ENCODE results near the gene DQX1.

DNA sequence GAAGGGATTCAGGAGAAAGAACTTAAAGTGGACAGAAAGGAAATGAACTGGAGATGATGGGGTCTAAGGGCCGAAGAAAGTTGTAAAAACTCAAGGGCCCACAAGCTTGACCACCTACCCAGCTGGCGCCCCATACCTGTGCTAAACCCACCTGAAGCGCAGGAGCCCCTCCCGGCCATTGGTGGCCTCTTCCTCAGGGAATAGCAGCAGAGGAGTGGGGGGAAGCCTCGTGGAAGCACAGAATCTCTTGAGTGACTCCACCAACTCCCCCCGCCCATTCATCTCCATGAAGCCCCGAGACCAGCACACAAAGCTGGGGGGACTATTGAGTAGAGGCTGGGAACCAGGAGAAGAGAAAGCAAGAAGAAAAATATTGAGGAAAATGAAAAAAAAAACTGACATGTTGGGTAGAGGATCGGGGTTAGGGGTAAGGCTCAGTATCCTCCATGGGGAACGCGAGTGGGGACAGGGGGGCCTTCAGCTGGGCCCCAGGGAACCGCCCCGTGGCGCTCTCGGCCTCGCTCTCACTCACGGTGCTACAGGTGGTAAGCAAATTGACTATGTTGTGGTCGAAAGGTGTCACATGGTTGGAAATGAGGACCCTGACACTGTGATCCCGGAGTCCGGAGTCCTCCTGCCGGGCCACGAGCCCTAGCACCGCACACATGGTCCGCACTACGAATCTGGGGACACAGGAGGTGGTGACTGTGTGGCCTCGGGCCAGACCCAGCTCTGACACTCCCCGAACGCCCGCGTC lies 2.7 kb upstream of the DQX1 start:
- no peak for TF ChIP-seq EZH2 (IDR thresholded peaks at IDR 0.05; ENCODE audit: borderline replicate concordance, insufficient read depth, low read length, poor library complexity, severe bottlenecking)
- TF ChIP-seq POLR2AphosphoS5 (IDR thresholded peaks at IDR 0.05) = no peak
- TF ChIP-seq, protein P1, sequence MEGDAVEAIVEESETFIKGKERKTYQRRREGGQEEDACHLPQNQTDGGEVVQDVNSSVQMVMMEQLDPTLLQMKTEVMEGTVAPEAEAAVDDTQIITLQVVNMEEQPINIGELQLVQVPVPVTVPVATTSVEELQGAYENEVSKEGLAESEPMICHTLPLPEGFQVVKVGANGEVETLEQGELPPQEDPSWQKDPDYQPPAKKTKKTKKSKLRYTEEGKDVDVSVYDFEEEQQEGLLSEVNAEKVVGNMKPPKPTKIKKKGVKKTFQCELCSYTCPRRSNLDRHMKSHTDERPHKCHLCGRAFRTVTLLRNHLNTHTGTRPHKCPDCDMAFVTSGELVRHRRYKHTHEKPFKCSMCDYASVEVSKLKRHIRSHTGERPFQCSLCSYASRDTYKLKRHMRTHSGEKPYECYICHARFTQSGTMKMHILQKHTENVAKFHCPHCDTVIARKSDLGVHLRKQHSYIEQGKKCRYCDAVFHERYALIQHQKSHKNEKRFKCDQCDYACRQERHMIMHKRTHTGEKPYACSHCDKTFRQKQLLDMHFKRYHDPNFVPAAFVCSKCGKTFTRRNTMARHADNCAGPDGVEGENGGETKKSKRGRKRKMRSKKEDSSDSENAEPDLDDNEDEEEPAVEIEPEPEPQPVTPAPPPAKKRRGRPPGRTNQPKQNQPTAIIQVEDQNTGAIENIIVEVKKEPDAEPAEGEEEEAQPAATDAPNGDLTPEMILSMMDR (IDR thresholded peaks at IDR 0.05; ENCODE audit: poor library complexity, severe bottlenecking) = no peak
- no peak for TF ChIP-seq TAF1 (IDR thresholded peaks at IDR 0.05; ENCODE audit: low read depth)
- TF ChIP-seq MXI1 (conservative IDR thresholded peaks at IDR 0.05; ENCODE audit: poor library complexity, severe bottlenecking) = no peak
- no peak for TF ChIP-seq RAD21 (conservative IDR thresholded peaks at IDR 0.05)
